Thoracic aorta (tissue), 2 donors: ENCODE data around the gene BCL2. TPM values are rescaled to one million over a fixed set of nuclear protein-coding genes. Genes with fewer than 3 reads are reported as not detected.

Source experiments
- ATAC-seq: fragments of 150-250 bp; one replicate; pipeline ENCODE4 v1.8.0; 2017; ENCODE audit warnings: low read depth; ENCODE audit not compliant: insufficient number of reproducible peaks, low FRiP score
- DNase-seq: peaks from one replicate; pipeline ENCODE4 v3.0.0-alpha.2; 2020; ENCODE audit warnings: low spot score
- H3K27ac ChIP-seq, 2 donors: fragments of 200-600 bp; sonication (generic); 1 replicate in 1 of 2; 2 replicates in 1 of 2; pipeline ENCODE4 v1.5.1; 2016; ENCODE audit warnings: mild to moderate bottlenecking in 2 of 2, moderate library complexity in 2 of 2
- H3K27me3 ChIP-seq: fragments of 200-600 bp; sonication (generic); replicated peaks from 2 replicates; pipeline ENCODE4 v1.6.0; 2016; ENCODE audit warnings: mild to moderate bottlenecking; ENCODE audit not compliant: insufficient read depth
- H3K36me3 ChIP-seq: fragments of 200-600 bp; sonication (generic); one replicate; pipeline ENCODE4 v1.5.1; 2016
- H3K4me1 ChIP-seq, 2 donors: fragments of 200-600 bp; sonication (generic); 1 replicate in 1 of 2; 2 replicates in 1 of 2; pipeline versions ENCODE4 v1.5.1 to v1.6.0; 2016; ENCODE audit warnings: low read depth in 2 of 2, mild to moderate bottlenecking in 1 of 2; ENCODE audit not compliant: control insufficient read depth in 1 of 2
- H3K4me3 ChIP-seq: fragments of 200-600 bp; sonication (generic); 2 replicates; pipeline ENCODE4 v1.5.1; 2016; ENCODE audit warnings: mild to moderate bottlenecking
- H3K9me3 ChIP-seq: fragments of 200-600 bp; sonication (generic); 2 replicates; pipeline ENCODE4 v1.5.1; 2016
- total RNA-seq, 2 donors: library from RNA; depleted of rRNA; stranded (reverse); fragments of >200 nt; gene quantifications; one replicate each; pipeline versions ENCODE4 v1.1.0 to v1.2.3, GENCODE V29; 2016
- TF ChIP-seq, protein P1 (sequence below): fragments of 200-600 bp; sonication (generic); IDR thresholded peaks from one replicate; pipeline ENCODE4 v1.5.1; 2019; ENCODE audit warnings: antibody characterized with exemption

Gene BCL2
- total RNA-seq, 2 donors from 2014 or later: 22.9 to 29.3 TPM

DNA sequence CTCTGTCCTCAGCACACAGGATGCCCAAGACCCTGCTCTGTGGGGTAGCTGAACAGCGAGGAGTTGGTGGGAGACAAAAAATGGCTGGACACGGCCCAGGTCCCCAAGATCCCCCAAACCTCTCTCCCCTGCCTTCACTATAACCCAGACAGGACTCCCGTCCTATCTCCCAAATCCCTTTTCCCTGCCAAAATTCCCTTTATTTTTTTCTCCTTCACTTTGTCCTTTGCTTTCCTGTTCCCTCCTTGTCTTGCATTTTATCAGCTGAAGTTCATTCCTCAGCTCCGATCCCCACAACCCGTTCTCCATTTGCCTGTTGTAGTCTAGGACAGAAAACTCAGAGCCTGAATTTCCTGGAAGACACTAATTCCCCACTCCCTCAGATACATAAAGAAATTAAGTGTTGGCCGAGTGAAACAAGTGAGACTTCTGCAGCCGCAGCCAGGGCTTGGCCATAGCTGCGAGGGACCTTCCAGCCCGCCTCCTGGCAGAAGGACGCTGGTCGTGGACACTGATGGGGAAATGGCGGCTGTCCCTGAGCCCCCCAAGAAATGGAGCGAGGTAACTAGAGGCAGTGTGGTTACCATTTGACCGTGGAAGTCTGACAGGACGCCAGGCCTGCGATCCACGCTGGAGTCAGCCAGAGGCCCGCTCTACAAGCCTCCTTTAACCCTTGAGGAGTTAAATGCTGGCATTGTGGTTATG is 173.6 kb downstream of the BCL2 start:
- Histone ChIP-seq H3K27ac (peak overlapping the region; percentile 10 to 38), H3K9me3 (no peaks in the 10 kb centered on the region), H3K4me1 (peaks cover 16 to 58% of the 10 kb centered on the region in 2 donors), H3K36me3 (no peaks in the 10 kb centered on the region), H3K27me3 (no peaks in the 10 kb centered on the region), H3K4me3 (peak overlapping the region; percentile 43)
- ATAC-seq (no peak), DNase-seq (no peak)
- TF ChIP-seq, protein P1, sequence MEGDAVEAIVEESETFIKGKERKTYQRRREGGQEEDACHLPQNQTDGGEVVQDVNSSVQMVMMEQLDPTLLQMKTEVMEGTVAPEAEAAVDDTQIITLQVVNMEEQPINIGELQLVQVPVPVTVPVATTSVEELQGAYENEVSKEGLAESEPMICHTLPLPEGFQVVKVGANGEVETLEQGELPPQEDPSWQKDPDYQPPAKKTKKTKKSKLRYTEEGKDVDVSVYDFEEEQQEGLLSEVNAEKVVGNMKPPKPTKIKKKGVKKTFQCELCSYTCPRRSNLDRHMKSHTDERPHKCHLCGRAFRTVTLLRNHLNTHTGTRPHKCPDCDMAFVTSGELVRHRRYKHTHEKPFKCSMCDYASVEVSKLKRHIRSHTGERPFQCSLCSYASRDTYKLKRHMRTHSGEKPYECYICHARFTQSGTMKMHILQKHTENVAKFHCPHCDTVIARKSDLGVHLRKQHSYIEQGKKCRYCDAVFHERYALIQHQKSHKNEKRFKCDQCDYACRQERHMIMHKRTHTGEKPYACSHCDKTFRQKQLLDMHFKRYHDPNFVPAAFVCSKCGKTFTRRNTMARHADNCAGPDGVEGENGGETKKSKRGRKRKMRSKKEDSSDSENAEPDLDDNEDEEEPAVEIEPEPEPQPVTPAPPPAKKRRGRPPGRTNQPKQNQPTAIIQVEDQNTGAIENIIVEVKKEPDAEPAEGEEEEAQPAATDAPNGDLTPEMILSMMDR: no peak

GRCh38 chr18:63145166-63145850 is 174.3 kb downstream of the BCL2 start:
- Histone ChIP-seq H3K27me3 (no peaks in the 10 kb centered on the region), H3K27ac (peak overlapping the region in 1 of 2 donors; percentile 47), H3K9me3 (no peaks in the 10 kb centered on the region), H3K4me1 (peaks cover 16 to 57% of the 10 kb centered on the region in 2 donors), H3K4me3 (peak overlapping the region; percentile 43), H3K36me3 (no peaks in the 10 kb centered on the region)
- TF ChIP-seq, protein P1: no peak
- no peak for DNase-seq
- no peak for ATAC-seq

DNA sequence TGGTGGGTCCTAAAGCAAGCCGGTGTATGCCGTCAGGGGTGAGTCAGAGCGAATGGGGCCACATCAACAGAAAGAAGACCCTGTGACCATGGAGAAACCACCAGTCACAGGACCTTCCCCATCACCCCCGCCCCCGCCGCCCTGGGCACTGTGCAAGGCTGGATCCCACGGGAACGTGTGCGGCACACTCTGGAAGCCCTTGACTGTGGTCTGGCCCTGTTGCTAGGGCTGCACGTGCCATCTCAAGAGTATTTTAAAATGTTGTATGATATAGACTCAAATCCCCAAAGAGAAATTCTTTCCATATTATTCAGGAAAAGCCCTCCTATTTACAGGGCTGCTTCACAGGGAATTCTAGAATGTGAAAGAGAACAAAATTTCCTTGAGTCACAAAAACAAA is 174.8 kb downstream of the BCL2 start:
- DNase-seq (no peak), ATAC-seq (no peak)
- Histone ChIP-seq H3K36me3 (no peaks in the 10 kb centered on the region), H3K4me3 (no peak overlapping the region), H3K27me3 (no peaks in the 10 kb centered on the region), H3K4me1 (peaks cover 16 to 53% of the 10 kb centered on the region in 2 donors), H3K9me3 (no peaks in the 10 kb centered on the region), H3K27ac (peak overlapping the region in 1 of 2 donors; percentile 47)
- TF ChIP-seq, protein P1: no peak

DNA sequence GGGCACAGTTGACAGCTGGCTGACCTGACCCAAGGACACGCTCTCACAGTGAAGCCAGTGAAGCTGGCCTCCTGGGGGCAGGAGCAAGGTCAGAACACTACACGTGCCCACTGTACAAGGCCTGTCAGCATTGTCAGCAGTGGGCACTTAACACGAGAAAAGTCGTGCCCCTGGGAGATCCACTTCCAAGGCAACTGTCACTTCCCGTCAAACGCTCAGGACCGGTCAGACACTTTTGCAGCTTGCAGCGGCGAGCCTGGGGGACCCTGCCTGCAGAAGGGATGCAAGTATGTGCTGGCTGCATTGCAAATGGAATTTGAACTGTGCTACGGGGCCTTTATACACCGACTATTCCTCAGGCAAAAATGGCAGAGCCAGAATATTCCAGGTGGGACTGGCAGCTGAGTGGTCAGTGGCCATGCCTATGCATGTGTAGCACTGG is 176.2 kb downstream of the BCL2 start:
- H3K27me3 ChIP-seq: no peaks in the 10 kb centered on the region
- H3K27ac ChIP-seq: no peak overlapping the region

More for the DNA sequence above, 176.2 kb downstream of the BCL2 start:
- ATAC-seq: no peak
- H3K9me3 ChIP-seq: no peaks in the 10 kb centered on the region
- TF ChIP-seq, protein P1: no peak
- H3K36me3 ChIP-seq: no peaks in the 10 kb centered on the region
- H3K4me3 ChIP-seq: no peak overlapping the region
- peaks cover 11 to 40% of the 10 kb centered on the region in 2 donors for H3K4me1 ChIP-seq
- no peak for DNase-seq
